A549 (cell line): ENCODE data around the gene TEC.

Source experiments
- CTCF ChIP-seq: fragments of >200 bp; sonication (Bioruptor Twin); formaldehyde crosslinking; IDR thresholded peaks from 3 replicates; pipeline ENCODE4 v1.5.1; 2016
- GATA3 ChIP-seq: IDR thresholded peaks from 2 replicates; pipeline ENCODE4 v1.6.1; 2012; ENCODE audit warnings: borderline replicate concordance
- RAD21 ChIP-seq, 2 experiments: fragments of >200 bp in 1 of 2; sonication (Bioruptor Twin) in 1 of 2; formaldehyde crosslinking in 1 of 2; IDR thresholded peaks in 1 of 2; conservative IDR thresholded peaks in 1 of 2; 2 replicates in 1 of 2; 3 replicates in 1 of 2; pipeline ENCODE4 v1.6.1; 2012 to 2018; ENCODE audit warnings: inconsistent platforms in 1 of 2

GRCh38 chr4:48184882-48185281 is 84.8 kb downstream of the TEC start:
- no peak for TF ChIP-seq GATA3
- no peak for TF ChIP-seq CTCF
- no peak for TF ChIP-seq RAD21 (conservative IDR thresholded peaks at IDR 0.05 in 1 of 2, IDR thresholded peaks at IDR 0.05 in 1 of 2)
